Caco-2 (cell line): ENCODE results near the gene CNFN. TPM values are rescaled to one million over a fixed set of nuclear protein-coding genes. Genes with fewer than 3 reads are reported as not detected.
A peak's percentile ranks its signal among the peaks of the same experiment; 100 is the strongest.

Source experiments
- BruUV-seq: library from RNA; stranded (reverse); fragments of 400-500 nt; replicated peaks from 2 replicates; lab custom pipeline; 2021; lab: Mats Ljungman, UMichigan
- CTCF ChIA-PET: fragments of 300-600 bp; sonication (Branson Sonifier 250); formaldehyde crosslinking; loops from one replicate; lab custom pipeline; 2022; ENCODE audit warnings: antibody characterized with exemption; lab: Charles Lee
- POLR2A ChIA-PET: fragments of 300-600 bp; sonication (Branson Sonifier 250); formaldehyde crosslinking; loops from one replicate; lab custom pipeline; 2022; ENCODE audit warnings: antibody characterized with exemption; lab: Charles Lee
- DNase-seq, 2 experiments: peaks; one replicate each; pipeline versions ENCODE4 v3.0.0 to v3.0.0-alpha.2; 2020 to 2022
- H3K27me3 ChIP-seq: replicated peaks from 2 replicates; pipeline ENCODE4 v1.6.0; 2011; ENCODE audit warnings: low read length; ENCODE audit not compliant: control insufficient read depth, insufficient read depth
- H3K36me3 ChIP-seq: 2 replicates; pipeline ENCODE4 v1.5.1; 2011; ENCODE audit warnings: low read length; ENCODE audit not compliant: control insufficient read depth, insufficient read depth
- H3K4me1 ChIP-seq: fragments of 250-450 bp; sonication (Bioruptor Pico); 2 replicates; pipeline ENCODE4 v1.5.1; 2020; ENCODE audit warnings: mild to moderate bottlenecking
- H3K4me3 ChIP-seq: 2 replicates; pipeline ENCODE4 v1.5.1; 2011; ENCODE audit warnings: low read depth, mild to moderate bottlenecking, control low read depth, low read length
- H3K9me3 ChIP-seq: fragments of 250-450 bp; sonication (Bioruptor Pico); 2 replicates; pipeline ENCODE4 v1.5.1; 2020; ENCODE audit warnings: mild to moderate bottlenecking, moderate library complexity
- H3K27ac Mint-ChIP-seq: one replicate; pipeline ENCODE4 v1.8.0; 2022; ENCODE audit warnings: mixed read lengths; ENCODE audit not compliant: unreplicated experiment
- H3K27me3 Mint-ChIP-seq: one replicate; pipeline ENCODE4 v1.8.0; 2022; ENCODE audit warnings: mixed read lengths; ENCODE audit not compliant: insufficient read depth, unreplicated experiment
- H3K36me3 Mint-ChIP-seq: one replicate; pipeline ENCODE4 v1.8.0; 2022; ENCODE audit warnings: mild to moderate bottlenecking, mixed read lengths; ENCODE audit not compliant: insufficient read depth, unreplicated experiment
- H3K4me1 Mint-ChIP-seq: one replicate; pipeline ENCODE4 v1.8.0; 2022; ENCODE audit warnings: low read depth, mixed read lengths; ENCODE audit not compliant: unreplicated experiment
- H3K4me3 Mint-ChIP-seq: one replicate; pipeline ENCODE4 v1.8.0; 2022; ENCODE audit warnings: mild to moderate bottlenecking, moderate library complexity, mixed read lengths; ENCODE audit not compliant: unreplicated experiment
- H3K9me3 Mint-ChIP-seq: one replicate; pipeline ENCODE4 v1.8.0; 2022; ENCODE audit warnings: mixed read lengths; ENCODE audit not compliant: unreplicated experiment
- CTCF ChIP-seq, 2 experiments: fragments of 200-600 bp in 1 of 2; IDR thresholded peaks; 1 replicate in 1 of 2; 2 replicates in 1 of 2; pipeline versions ENCODE4 v1.5.1 to v1.8.0; 2011 to 2022; ENCODE audit warnings: antibody characterized with exemption in 1 of 2, control low read depth in 1 of 2, inconsistent platforms in 1 of 2, low read depth in 1 of 2, low read length in 1 of 2, mild to moderate bottlenecking in 1 of 2, moderate library complexity in 1 of 2; ENCODE audit not compliant: insufficient read depth in 1 of 2, severe bottlenecking in 1 of 2, unreplicated experiment in 1 of 2
- intact Hi-C: fragments of 100-400 bp; cut with micrococcal nuclease; formaldehyde crosslinking; loops from one replicate; pipeline ENCODE4 v1.10.0; 2022; ENCODE audit not compliant: unreplicated experiment
- total RNA-seq: library from RNA; stranded (reverse); gene quantifications from 2 replicates; pipeline ENCODE4 v1.2.3, GENCODE V29; 2022

Gene CNFN
- total RNA-seq, 1 experiment from 2014 or later, result 4.1 TPM

- H3K36me3 Mint-ChIP-seq, result peaks cover 30% of the 10 kb centered on the region
- no TSS peak for BruUV-seq
- intact Hi-C loops, result no loop called here
- H3K9me3 Mint-ChIP-seq, result no peaks in the 10 kb centered on the region
- Histone ChIP-seq H3K9me3 (no peaks in the 10 kb centered on the region), H3K27me3 (no peaks in the 10 kb centered on the region), H3K4me3 (no peak overlapping the region), H3K36me3 (peaks cover 3% of the 10 kb centered on the region), H3K4me1 (peaks cover 10% of the 10 kb centered on the region)
- H3K4me1 Mint-ChIP-seq, result peaks cover 20% of the 10 kb centered on the region
- H3K27ac Mint-ChIP-seq, result no peak overlapping the region
- no peaks in the 10 kb centered on the region for H3K27me3 Mint-ChIP-seq
- POLR2A ChIA-PET, result no interaction called here
- H3K4me3 Mint-ChIP-seq, result no peak overlapping the region
- CTCF ChIA-PET, result no interaction called here
- no peak for DNase-seq
- no peak for TF ChIP-seq CTCF (IDR thresholded peaks at IDR 0.05; ENCODE audit: insufficient read depth in 1 of 2, low read depth in 1 of 2, low read length in 1 of 2, severe bottlenecking in 1 of 2, unreplicated experiment in 1 of 2)
These were observed 27.8 kb downstream of the CNFN start for GRCh38 chr19:42362342-42362741.

GRCh38 chr19:42361545-42361910 is 28.6 kb downstream of the CNFN start:
- no peak for DNase-seq
- Mint-ChIP-seq H3K27me3 (no peaks in the 10 kb centered on the region), H3K4me3 (no peak overlapping the region), H3K27ac (no peak overlapping the region), H3K36me3 (peaks cover 30% of the 10 kb centered on the region), H3K9me3 (no peaks in the 10 kb centered on the region), H3K4me1 (peaks cover 20% of the 10 kb centered on the region)
- CTCF ChIA-PET, result no interaction called here
- H3K9me3 ChIP-seq, result no peaks in the 10 kb centered on the region
- no peak overlapping the region for H3K4me3 ChIP-seq
- H3K36me3 ChIP-seq, result peaks cover 3% of the 10 kb centered on the region
- BruUV-seq, result no TSS peak
- POLR2A ChIA-PET, result no interaction called here
- intact Hi-C loops, result no loop called here
- no peak for TF ChIP-seq CTCF (IDR thresholded peaks at IDR 0.05; ENCODE audit: insufficient read depth in 1 of 2, low read depth in 1 of 2, low read length in 1 of 2, severe bottlenecking in 1 of 2, unreplicated experiment in 1 of 2)
- H3K4me1 ChIP-seq, result peaks cover 10% of the 10 kb centered on the region
- H3K27me3 ChIP-seq, result no peaks in the 10 kb centered on the region

- no peak for TF ChIP-seq CTCF (IDR thresholded peaks at IDR 0.05; ENCODE audit: insufficient read depth in 1 of 2, low read depth in 1 of 2, low read length in 1 of 2, severe bottlenecking in 1 of 2, unreplicated experiment in 1 of 2)
- peak in 1 of 2 experiments; percentile 37 for DNase-seq
- no peaks in the 10 kb centered on the region for H3K27me3 ChIP-seq
- POLR2A ChIA-PET, result interaction anchor here (0.6 kb wide), 1 partner anchor 43 kb away, joined by 3 read pairs; no protein-coding TSS in a partner anchor
- H3K9me3 Mint-ChIP-seq, result no peaks in the 10 kb centered on the region
- H3K4me1 Mint-ChIP-seq, result peaks cover 20% of the 10 kb centered on the region
- intact Hi-C loops, result no loop called here
- no TSS peak for BruUV-seq
- H3K9me3 ChIP-seq, result no peaks in the 10 kb centered on the region
- H3K36me3 ChIP-seq, result peaks cover 3% of the 10 kb centered on the region
- H3K27ac Mint-ChIP-seq, result no peak overlapping the region
- peaks cover 30% of the 10 kb centered on the region for H3K36me3 Mint-ChIP-seq
- H3K4me3 Mint-ChIP-seq, result no peak overlapping the region
- H3K4me1 ChIP-seq, result peaks cover 10% of the 10 kb centered on the region
- H3K27me3 Mint-ChIP-seq, result no peaks in the 10 kb centered on the region
- no peak overlapping the region for H3K4me3 ChIP-seq
- CTCF ChIA-PET, result interaction anchor here (0.6 kb wide), 1 partner anchor 16 kb away, joined by 5 read pairs; no protein-coding TSS in a partner anchor
These were observed 29.1 kb downstream of the CNFN start for GRCh38 chr19:42360787-42361544.
